GM23248 (cell line): ENCODE data around the gene RTTN. TPM values are rescaled to one million over a fixed set of nuclear protein-coding genes. Genes with fewer than 3 reads are reported as not detected.

Experiments
- DNase-seq: peaks from one replicate; pipeline ENCODE4 v3.0.0-alpha.2; 2015
- H2AFZ ChIP-seq: fragments of 200-600 bp; sonication (generic); 2 replicates; pipeline ENCODE4 v1.6.1; 2016; ENCODE audit warnings: antibody characterized with exemption
- H3F3A ChIP-seq: fragments of 200-600 bp; sonication (generic); 2 replicates; pipeline ENCODE4 v1.6.1; 2016; ENCODE audit warnings: mild to moderate bottlenecking, antibody characterized with exemption, mixed run types; ENCODE audit not compliant: insufficient read depth
- H3K27ac ChIP-seq: fragments of 200-600 bp; sonication (generic); 2 replicates; pipeline ENCODE4 v1.5.1; 2016; ENCODE audit warnings: mild to moderate bottlenecking
- H3K27me3 ChIP-seq: fragments of 200-600 bp; sonication (generic); replicated peaks from 2 replicates; pipeline ENCODE4 v1.6.1; 2016; ENCODE audit warnings: mild to moderate bottlenecking; ENCODE audit not compliant: insufficient read depth
- H3K36me3 ChIP-seq: fragments of 200-600 bp; sonication (generic); 2 replicates; pipeline ENCODE4 v1.6.1; 2016; ENCODE audit warnings: low read depth, mild to moderate bottlenecking
- H3K4me1 ChIP-seq: fragments of 200-600 bp; sonication (generic); 2 replicates; pipeline ENCODE4 v1.6.1; 2016; ENCODE audit warnings: mild to moderate bottlenecking; ENCODE audit not compliant: insufficient read depth
- H3K4me2 ChIP-seq: fragments of 200-600 bp; sonication (generic); one replicate; pipeline ENCODE4 v1.6.1; 2016; ENCODE audit warnings: mild to moderate bottlenecking; ENCODE audit not compliant: unreplicated experiment
- H3K4me3 ChIP-seq: fragments of 200-600 bp; sonication (generic); 2 replicates; pipeline ENCODE4 v1.5.1; 2016; ENCODE audit warnings: mild to moderate bottlenecking
- H3K79me2 ChIP-seq: fragments of 200-600 bp; sonication (generic); 2 replicates; pipeline ENCODE4 v1.6.1; 2016; ENCODE audit warnings: mild to moderate bottlenecking; ENCODE audit not compliant: insufficient read depth
- H3K9ac ChIP-seq: fragments of 200-600 bp; sonication (generic); 2 replicates; pipeline ENCODE4 v1.6.1; 2016; ENCODE audit warnings: mild to moderate bottlenecking
- H3K9me2 ChIP-seq: fragments of 200-600 bp; sonication (generic); 2 replicates; pipeline ENCODE4 v1.6.1; 2016; ENCODE audit warnings: mixed run types, mild to moderate bottlenecking, moderate library complexity; ENCODE audit not compliant: insufficient read depth
- H3K9me3 ChIP-seq: fragments of 200-600 bp; sonication (generic); one replicate; pipeline ENCODE4 v1.6.1; 2017; ENCODE audit warnings: low read depth
- H4K20me1 ChIP-seq: fragments of 200-600 bp; sonication (generic); 2 replicates; pipeline ENCODE4 v1.6.0; 2016; ENCODE audit not compliant: insufficient read depth
- EZH2 ChIP-seq: fragments of 200-600 bp; sonication (generic); IDR thresholded peaks from 2 replicates; pipeline ENCODE4 v1.6.1; 2018; ENCODE audit warnings: antibody characterized with exemption, mild to moderate bottlenecking; ENCODE audit not compliant: insufficient read depth, poor library complexity, severe bottlenecking
- EZH2phosphoT487 ChIP-seq: fragments of 200-600 bp; sonication (generic); IDR thresholded peaks from 2 replicates; pipeline ENCODE4 v1.6.1; 2018; ENCODE audit warnings: antibody characterized with exemption, moderate library complexity, mild to moderate bottlenecking, low read depth; ENCODE audit not compliant: insufficient read depth
- WGBS, 2 experiments: methylation state at CpG; one replicate each; pipeline ENCODE4 v1.1.6; 2015 to 2017; ENCODE audit warnings: low lambda C conversion rate in 2 of 2, low coverage in 1 of 2; ENCODE audit errors: missing lambda C conversion rate in 2 of 2; 5-methylcytosine and 5-hydroxymethylcytosine counted together
- in situ Hi-C: fragments of 300-500 bp; cut with MboI; formaldehyde crosslinking; loops from 2 replicates; pipeline ENCODE4 v1.15.0; 2020
- polyA plus RNA-seq: library from polyadenylated mRNA; unstranded; fragments of >200 nt; fragmentation: Nextera tagmentation; extraction: Ambion mirVana; gene quantifications from 2 replicates; pipeline ENCODE4 v1.2.1, GENCODE V29; 2016
- total RNA-seq: library from RNA; depleted of rRNA; stranded (reverse); fragments of >200 nt; shearing (Covaris generic); gene quantifications from 2 replicates; pipeline ENCODE4 v1.2.3, GENCODE V29; 2014

RTTN gene
- total and polyA plus RNA-seq, 2 experiments from 2014 or later, result 12.4 to 19.3 TPM

DNA sequence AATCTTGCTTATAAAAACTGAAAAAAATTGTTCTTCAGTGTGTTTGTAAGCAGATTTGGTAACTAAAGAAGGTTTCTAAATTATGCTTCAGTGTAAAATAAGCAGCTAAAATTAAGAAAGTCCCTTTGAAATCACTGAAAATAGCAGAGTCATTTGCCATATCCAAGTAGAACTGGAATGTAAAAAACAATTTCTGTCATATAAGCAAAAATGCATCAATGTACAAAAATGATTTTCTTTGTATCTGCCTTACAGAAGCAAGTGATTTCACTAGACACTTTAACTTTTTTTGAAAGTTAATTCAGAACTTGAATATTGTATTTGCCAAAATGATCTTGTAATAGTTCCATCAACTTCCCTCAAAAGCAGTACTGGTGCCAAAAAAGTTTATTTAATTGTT lies 136.1 kb downstream of the RTTN start:
- in situ Hi-C loops, result no loop called here
- no peaks in the 10 kb centered on the region; the same call in 1 of the 2 replicates for H3K36me3 ChIP-seq

DNA sequence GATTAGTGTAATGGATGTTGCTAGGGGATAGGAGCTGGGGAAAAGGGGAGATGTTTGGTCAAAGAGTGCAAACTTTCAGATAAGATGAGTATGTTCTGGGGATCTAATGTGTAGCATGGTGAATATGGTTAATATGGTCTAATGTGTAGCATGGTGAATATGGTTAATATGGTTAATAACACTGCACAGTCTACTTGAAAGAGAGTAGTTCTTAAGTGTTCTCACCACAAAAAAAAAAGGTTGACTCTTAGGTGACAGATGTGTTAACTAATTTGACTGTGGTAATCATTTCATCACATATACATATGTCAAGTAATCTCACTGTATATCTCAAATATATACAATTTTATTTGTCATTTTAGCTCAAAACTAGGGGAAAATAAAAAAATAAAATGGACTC lies 136.5 kb downstream of the RTTN start:
- H3F3A ChIP-seq, result no peaks in the 10 kb centered on the region
- no peaks in the 10 kb centered on the region; the same call in 1 of the 2 replicates for H3K36me3 ChIP-seq
- in situ Hi-C loops, result no loop called here
- no peaks in the 10 kb centered on the region for H3K9me3 ChIP-seq
- no peaks in the 10 kb centered on the region for H4K20me1 ChIP-seq
- H3K4me1 ChIP-seq, result no peaks in the 10 kb centered on the region
- H3K4me3 ChIP-seq, result no peak overlapping the region
- no peak overlapping the region for H3K4me2 ChIP-seq
- H3K9me2 ChIP-seq, result no peaks in the 10 kb centered on the region
- H3K27ac ChIP-seq, result no peak overlapping the region
- no peak for DNase-seq
- TF ChIP-seq EZH2 (no peak), EZH2phosphoT487 (no peak)
- no peak overlapping the region for H3K9ac ChIP-seq
- H3K27me3 ChIP-seq, result no peaks in the 10 kb centered on the region
- H3K79me2 ChIP-seq, result no peaks in the 10 kb centered on the region
- H2AFZ ChIP-seq, result no peak overlapping the region

More for the DNA sequence above, 136.1 kb downstream of the RTTN start:
- no peaks in the 10 kb centered on the region for H3K4me1 ChIP-seq
- no peaks in the 10 kb centered on the region for H3K79me2 ChIP-seq
- H4K20me1 ChIP-seq, result no peaks in the 10 kb centered on the region
- no peak overlapping the region for H3K9ac ChIP-seq
- H3K4me2 ChIP-seq, result no peak overlapping the region
- no peak overlapping the region for H2AFZ ChIP-seq
- no peaks in the 10 kb centered on the region for H3K9me2 ChIP-seq
- H3K27me3 ChIP-seq, result no peaks in the 10 kb centered on the region
- no peaks in the 10 kb centered on the region for H3K9me3 ChIP-seq
- no peaks in the 10 kb centered on the region for H3F3A ChIP-seq
- H3K27ac ChIP-seq, result no peak overlapping the region
- DNase-seq, result no peak
- no peak for TF ChIP-seq EZH2
- no peak for TF ChIP-seq EZH2phosphoT487
- no peak overlapping the region for H3K4me3 ChIP-seq

DNA sequence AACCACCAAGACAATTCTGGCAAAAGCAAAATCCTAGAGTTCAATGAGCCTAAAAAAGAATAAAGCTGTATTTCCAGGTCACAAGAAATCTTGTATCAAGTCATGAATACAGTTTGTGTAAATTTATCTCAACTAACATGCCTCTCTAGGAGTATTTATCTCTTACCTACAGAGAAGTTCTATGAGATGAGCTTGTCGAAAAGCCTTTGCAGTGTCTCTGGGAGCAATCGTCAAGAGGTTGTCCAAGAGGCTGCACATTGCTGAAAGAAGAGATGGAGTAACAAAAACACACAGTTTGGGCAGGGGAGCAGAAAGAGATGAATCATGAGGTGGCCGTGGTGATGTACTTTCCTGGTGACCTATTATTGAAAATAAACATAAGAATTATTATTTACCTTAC lies 145.8 kb downstream of the RTTN start:
- Histone ChIP-seq H3K9me3 (no peaks in the 10 kb centered on the region), H3K9ac (no peak overlapping the region), H3K27ac (no peak overlapping the region), H3K27me3 (no peaks in the 10 kb centered on the region), H2AFZ (no peak overlapping the region), H4K20me1 (no peaks in the 10 kb centered on the region), H3K4me2 (no peak overlapping the region), H3K4me1 (no peaks in the 10 kb centered on the region), H3K4me3 (no peak overlapping the region), H3K36me3 (peaks cover 3% of the 10 kb centered on the region), H3K9me2 (no peaks in the 10 kb centered on the region), H3K79me2 (no peaks in the 10 kb centered on the region), H3F3A (no peaks in the 10 kb centered on the region)
- in situ Hi-C loops, result no loop called here
- 97 to 98% methylated on average over 3 of the region's 3 CpGs for WGBS, 2 experiments
- TF ChIP-seq EZH2 (no peak), EZH2phosphoT487 (no peak)
- DNase-seq, result no peak

DNA sequence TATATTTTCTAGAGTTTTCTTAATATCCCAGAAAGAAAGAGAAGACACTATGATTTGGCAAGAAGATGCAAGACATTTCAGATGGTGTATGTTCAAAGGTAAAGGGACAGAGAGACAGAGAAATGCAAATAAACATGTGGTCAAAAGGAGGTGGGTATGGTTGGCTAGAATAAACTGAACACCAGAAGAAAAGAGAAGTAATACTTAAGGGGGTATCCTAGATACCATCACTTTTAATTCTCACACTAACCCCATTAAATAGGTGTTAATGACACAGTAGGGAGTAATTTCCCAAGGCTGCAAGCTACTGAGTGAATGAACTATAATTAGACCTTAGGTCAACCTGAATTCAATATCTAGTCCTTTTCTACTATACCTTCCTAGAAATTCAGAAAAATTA lies 146.6 kb downstream of the RTTN start:
- Histone ChIP-seq H3K27ac (no peak overlapping the region), H3K9me3 (no peaks in the 10 kb centered on the region), H3K4me2 (no peak overlapping the region), H3K4me1 (no peaks in the 10 kb centered on the region), H3F3A (no peaks in the 10 kb centered on the region), H3K9me2 (no peaks in the 10 kb centered on the region), H3K4me3 (no peak overlapping the region), H3K9ac (no peak overlapping the region), H2AFZ (no peak overlapping the region), H4K20me1 (no peaks in the 10 kb centered on the region), H3K27me3 (no peaks in the 10 kb centered on the region), H3K79me2 (no peaks in the 10 kb centered on the region), H3K36me3 (peaks cover 3% of the 10 kb centered on the region)
- in situ Hi-C loops, result no loop called here
- TF ChIP-seq EZH2phosphoT487, result no peak
- no peak for TF ChIP-seq EZH2
- no peak for DNase-seq

DNA sequence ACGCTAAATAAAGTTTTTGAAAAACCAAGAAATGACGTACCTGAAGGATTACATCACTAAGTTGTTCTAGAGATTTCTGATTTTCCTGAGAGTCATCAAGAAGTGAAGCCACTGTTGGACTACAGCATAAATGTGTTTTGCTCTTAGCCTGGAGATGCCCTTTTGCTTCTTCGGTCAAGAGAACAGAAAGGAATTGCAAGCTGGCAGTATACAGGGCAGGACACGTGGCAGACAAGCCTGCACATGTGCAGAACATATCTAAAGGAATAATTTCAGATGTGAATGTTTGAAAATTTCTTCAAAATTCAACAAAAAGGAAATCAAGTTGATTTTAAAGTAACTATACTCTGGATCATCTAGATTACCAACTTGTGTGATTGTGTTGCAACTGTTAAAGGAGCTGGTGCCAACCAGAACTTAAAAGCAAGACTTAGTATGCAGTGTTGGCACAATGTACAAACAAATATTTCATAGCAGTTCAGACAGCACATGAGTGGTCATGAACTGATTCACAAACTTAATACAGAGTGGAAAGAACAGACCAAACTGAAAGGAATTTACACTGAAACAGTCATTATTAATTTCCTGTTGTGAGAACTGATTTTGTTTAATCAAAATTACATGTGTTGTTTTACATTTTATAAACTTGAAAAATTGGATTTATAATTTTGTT lies 157.4 kb downstream of the RTTN start:
- Histone ChIP-seq H3K4me3 (peak overlapping the region; percentile 67), H3K27me3 (no peaks in the 10 kb centered on the region), H2AFZ (peak overlapping the region; percentile 34), H3K4me2 (peak overlapping the region; percentile 81), H3K79me2 (peaks cover 32% of the 10 kb centered on the region), H3K36me3 (no peaks in the 10 kb centered on the region), H3K9ac (peak overlapping the region; percentile 85), H3K27ac (peak overlapping the region; percentile 95), H3K4me1 (peaks cover 59% of the 10 kb centered on the region), H3K9me2 (no peaks in the 10 kb centered on the region), H3K9me3 (no peaks in the 10 kb centered on the region), H4K20me1 (no peaks in the 10 kb centered on the region), H3F3A (peaks cover 56% of the 10 kb centered on the region)
- 0 to 4% methylated on average over 4 of the region's 4 CpGs for WGBS, 2 experiments
- TF ChIP-seq EZH2phosphoT487, result 0 out of 2 replicates have a peak, but pooled peaks have one; percentile 25
- TF ChIP-seq EZH2, result no peak
- DNase-seq, result peak; percentile 91
- in situ Hi-C loops, result no loop called here
